ENCODE data around the gene FBXO31.

FBXO31 gene

GRCh38 chr16:87337262-87337771, 46.3 kb downstream of the FBXO31 start:
- no peaks in the 10 kb centered on the region for H3K9me3 ChIP-seq (ENCODE audit: control insufficient read depth, low read length)
- H3K4me3 ChIP-seq (ENCODE audit: low read depth, low read length) = no peak overlapping the region
- H3K4me1 ChIP-seq = no peaks in the 10 kb centered on the region
- no peak overlapping the region for H3K9ac ChIP-seq
- no peak overlapping the region for H2AFZ ChIP-seq
- no peak overlapping the region for H3K4me2 ChIP-seq (ENCODE audit: low read length)
- no peaks in the 10 kb centered on the region for H3K27me3 ChIP-seq (ENCODE audit: control insufficient read depth, insufficient read depth, low read length)
- TF ChIP-seq, protein P1, sequence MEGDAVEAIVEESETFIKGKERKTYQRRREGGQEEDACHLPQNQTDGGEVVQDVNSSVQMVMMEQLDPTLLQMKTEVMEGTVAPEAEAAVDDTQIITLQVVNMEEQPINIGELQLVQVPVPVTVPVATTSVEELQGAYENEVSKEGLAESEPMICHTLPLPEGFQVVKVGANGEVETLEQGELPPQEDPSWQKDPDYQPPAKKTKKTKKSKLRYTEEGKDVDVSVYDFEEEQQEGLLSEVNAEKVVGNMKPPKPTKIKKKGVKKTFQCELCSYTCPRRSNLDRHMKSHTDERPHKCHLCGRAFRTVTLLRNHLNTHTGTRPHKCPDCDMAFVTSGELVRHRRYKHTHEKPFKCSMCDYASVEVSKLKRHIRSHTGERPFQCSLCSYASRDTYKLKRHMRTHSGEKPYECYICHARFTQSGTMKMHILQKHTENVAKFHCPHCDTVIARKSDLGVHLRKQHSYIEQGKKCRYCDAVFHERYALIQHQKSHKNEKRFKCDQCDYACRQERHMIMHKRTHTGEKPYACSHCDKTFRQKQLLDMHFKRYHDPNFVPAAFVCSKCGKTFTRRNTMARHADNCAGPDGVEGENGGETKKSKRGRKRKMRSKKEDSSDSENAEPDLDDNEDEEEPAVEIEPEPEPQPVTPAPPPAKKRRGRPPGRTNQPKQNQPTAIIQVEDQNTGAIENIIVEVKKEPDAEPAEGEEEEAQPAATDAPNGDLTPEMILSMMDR (IDR thresholded peaks at IDR 0.05) = no peak
- H3K79me2 ChIP-seq = peaks cover 53% of the 10 kb centered on the region
- H3K36me3 ChIP-seq (ENCODE audit: control insufficient read depth, insufficient read depth, low read length) = no peaks in the 10 kb centered on the region
- H3K27ac ChIP-seq = no peak overlapping the region

GRCh38 chr16:87336434-87337240, 46.9 kb downstream of the FBXO31 start:
- Histone ChIP-seq H3K79me2 (peaks cover 53% of the 10 kb centered on the region), H3K4me3 (ENCODE audit: low read depth, low read length) (no peak overlapping the region), H3K9ac (no peak overlapping the region), H2AFZ (no peak overlapping the region), H3K9me3 (ENCODE audit: control insufficient read depth, low read length) (no peaks in the 10 kb centered on the region), H3K4me2 (ENCODE audit: low read length) (no peak overlapping the region), H3K27me3 (ENCODE audit: control insufficient read depth, insufficient read depth, low read length) (no peaks in the 10 kb centered on the region), H3K36me3 (ENCODE audit: control insufficient read depth, insufficient read depth, low read length) (no peaks in the 10 kb centered on the region), H3K27ac (no peak overlapping the region), H3K4me1 (no peaks in the 10 kb centered on the region)
- TF ChIP-seq, protein P1 (IDR thresholded peaks at IDR 0.05) = no peak

DNA sequence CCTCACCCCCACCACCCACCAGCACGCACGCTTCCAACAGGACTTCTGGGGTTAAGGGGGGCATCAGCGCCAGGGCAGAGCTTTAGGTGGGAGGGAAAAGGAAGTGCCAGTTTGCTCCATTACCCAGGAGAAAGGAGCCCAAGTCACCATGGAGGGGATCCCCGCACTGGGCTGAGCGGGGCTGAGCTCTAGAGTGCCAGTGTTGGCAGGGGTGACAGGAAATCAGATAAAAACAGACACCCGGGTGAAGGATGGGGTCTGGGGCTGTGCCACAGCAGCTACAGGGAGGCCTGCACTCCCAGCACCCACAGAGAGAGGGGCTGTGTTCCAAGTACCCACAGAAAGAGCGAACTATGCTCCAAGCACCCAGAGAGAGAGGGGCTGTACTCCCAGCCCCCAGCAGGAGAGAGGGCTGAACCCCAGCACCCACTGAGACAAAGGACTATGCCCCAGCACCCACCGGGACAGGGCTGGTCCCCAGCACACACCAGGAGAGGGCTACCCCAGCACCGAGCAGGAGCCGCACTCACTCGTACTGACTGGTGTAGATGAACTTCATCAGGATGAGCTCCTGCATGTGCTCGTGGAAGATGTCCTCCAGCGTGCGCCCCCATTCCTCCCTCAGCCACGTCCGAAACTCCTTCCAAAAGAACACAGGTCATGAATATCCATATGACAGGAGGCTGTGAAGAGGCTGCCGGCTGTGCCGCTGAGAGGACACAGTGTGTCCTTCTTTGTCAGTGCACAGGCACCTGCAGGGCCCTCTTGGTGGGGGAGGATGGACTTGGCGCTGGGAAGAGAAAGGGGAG, 47.7 kb downstream of the FBXO31 start:
- Histone ChIP-seq H3K9me3 (ENCODE audit: control insufficient read depth, low read length) (no peaks in the 10 kb centered on the region), H3K27me3 (ENCODE audit: control insufficient read depth, insufficient read depth, low read length) (no peaks in the 10 kb centered on the region), H2AFZ (no peak overlapping the region), H3K79me2 (peaks cover 53% of the 10 kb centered on the region), H3K9ac (no peak overlapping the region), H3K27ac (no peak overlapping the region), H3K4me2 (ENCODE audit: low read length) (no peak overlapping the region), H3K36me3 (ENCODE audit: control insufficient read depth, insufficient read depth, low read length) (no peaks in the 10 kb centered on the region), H3K4me1 (no peaks in the 10 kb centered on the region), H3K4me3 (ENCODE audit: low read depth, low read length) (no peak overlapping the region)
- TF ChIP-seq, protein P1 (IDR thresholded peaks at IDR 0.05) = no peak

- Histone ChIP-seq H3K4me3 (ENCODE audit: low read depth, low read length) (no peak overlapping the region), H2AFZ (no peak overlapping the region), H3K9ac (no peak overlapping the region), H3K4me1 (no peaks in the 10 kb centered on the region), H3K9me3 (ENCODE audit: control insufficient read depth, low read length) (no peaks in the 10 kb centered on the region), H3K4me2 (ENCODE audit: low read length) (no peak overlapping the region), H3K36me3 (ENCODE audit: control insufficient read depth, insufficient read depth, low read length) (no peaks in the 10 kb centered on the region), H3K27me3 (ENCODE audit: control insufficient read depth, insufficient read depth, low read length) (no peaks in the 10 kb centered on the region), H3K27ac (no peak overlapping the region), H3K79me2 (peaks cover 52% of the 10 kb centered on the region)
- TF ChIP-seq, protein P1 (IDR thresholded peaks at IDR 0.05) = no peak
Observed at GRCh38 chr16:87334651-87335624, 48.6 kb downstream of the FBXO31 start.
